Stimulated activated CD4-positive, alpha-beta T cell treated with anti-CD3 and anti-CD28 coated beads, Interleukin-2, amount 100 ng/mL, for 4 hours (primary cell): Measurements from ENCODE around the gene NEK8.
A peak's percentile ranks its signal among the peaks of the same experiment; 100 is the strongest.

Experiments
- DNase-seq: peaks from one replicate; pipeline ENCODE4 v3.0.0-alpha.2; 2020; ENCODE audit warnings: low read depth

Gene NEK8

DNA sequence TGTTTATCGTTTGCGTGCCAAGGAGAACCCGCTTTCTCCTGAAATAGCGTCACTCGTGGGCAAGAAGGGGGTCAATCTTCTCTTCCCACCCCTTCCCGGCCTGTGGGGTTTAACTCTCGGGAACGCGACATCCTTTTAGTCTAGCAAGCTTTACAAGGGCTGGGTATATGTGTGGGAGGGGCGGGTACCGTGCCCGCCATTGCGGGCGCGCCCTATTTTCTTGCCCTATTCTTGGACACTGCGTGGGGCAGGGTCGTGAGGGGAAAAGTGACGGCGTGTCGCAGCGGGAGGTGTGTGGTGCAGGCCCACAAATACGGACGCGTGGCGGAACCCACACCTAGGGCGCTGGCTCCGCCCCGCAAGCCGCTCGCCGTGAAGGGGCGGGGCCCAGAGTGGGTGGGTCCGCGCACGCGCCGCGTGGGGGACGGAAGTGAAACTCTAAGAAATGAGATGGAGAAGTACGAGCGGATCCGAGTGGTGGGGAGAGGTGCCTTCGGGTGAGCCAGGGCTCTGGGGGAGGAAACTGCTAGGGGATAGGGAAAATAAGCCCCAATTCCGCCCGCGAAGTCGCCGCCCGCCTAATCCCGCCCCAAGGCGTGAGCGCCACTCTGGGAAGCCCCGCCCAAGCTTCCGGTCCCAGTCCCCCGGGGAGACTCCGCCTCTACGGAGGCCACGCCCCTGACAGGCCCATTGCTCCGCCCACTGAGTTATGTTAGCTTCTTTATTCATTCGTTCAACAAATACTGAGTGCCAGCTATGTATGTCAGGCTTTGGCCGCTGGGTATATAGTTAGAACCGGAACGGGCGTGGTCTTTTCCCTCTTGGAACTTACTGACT, at the start of gene NEK8:
Gene NEK8, plus strand, starts transcription at position 425 of the 837 bp plus-strand sequence. Its CDS starts 26 bp downstream, at position 451.
- peak; percentile 97 for DNase-seq

DNA sequence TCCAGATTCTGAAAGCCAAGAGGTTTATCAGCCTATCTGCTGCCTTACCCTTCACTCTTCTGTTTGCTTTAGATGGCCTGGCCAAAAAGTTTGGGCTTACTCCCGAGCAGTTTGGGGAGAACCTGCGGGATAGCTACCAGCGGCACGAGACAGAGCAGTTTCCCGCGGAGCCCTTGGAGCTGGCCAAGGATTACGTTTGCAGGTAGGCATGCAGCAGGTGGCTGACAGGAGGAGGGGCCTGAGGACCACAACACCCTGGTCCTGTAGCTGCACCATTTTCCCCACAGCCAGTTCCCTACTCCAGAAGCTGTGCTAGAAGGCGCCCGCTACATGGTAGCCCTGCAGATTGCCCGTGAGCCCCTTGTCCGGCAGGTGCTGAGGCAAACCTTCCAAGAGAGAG, 45.9 kb upstream of the NEK8 start:
- no peak for DNase-seq

DNA sequence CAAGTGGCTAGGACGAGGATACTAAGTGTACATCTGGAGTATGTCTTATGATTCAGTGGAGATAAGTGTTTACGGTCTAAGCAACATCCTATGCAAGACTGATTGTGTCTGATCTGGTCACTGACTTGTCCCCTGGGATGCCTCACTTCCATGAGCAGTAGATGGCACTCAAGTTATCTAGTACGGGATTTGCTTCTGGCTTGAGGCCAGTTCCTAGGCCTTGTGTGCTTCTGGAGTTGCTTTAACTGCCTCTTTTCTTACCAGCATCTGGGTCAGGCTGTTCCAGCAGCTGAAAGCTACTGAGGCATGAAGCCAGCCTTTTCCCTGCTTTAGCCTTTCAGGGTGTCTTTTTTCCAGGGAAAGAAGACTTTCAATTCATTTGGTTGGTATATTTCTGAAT, 43.6 kb upstream of the NEK8 start:
- no peak for DNase-seq

DNA sequence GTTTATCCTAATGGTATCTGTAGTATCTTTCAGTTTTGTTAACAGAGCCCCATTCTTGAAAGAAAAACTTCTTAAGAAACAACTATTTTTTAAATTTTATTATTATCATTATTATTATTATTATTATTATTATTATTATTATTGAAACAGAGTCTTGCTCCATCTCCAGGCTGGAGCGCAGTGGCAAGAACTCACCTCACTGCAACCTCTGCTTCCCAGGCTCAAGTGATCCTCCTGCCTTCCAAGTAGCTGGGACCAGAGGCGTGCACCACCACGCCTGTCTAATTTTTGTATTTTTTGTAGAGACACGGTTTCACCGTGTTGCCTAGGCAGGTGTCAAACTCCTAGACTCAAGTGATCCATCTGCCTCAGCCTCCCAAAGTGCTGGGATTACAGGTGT, 43.2 kb upstream of the NEK8 start:
- no peak for DNase-seq

DNA sequence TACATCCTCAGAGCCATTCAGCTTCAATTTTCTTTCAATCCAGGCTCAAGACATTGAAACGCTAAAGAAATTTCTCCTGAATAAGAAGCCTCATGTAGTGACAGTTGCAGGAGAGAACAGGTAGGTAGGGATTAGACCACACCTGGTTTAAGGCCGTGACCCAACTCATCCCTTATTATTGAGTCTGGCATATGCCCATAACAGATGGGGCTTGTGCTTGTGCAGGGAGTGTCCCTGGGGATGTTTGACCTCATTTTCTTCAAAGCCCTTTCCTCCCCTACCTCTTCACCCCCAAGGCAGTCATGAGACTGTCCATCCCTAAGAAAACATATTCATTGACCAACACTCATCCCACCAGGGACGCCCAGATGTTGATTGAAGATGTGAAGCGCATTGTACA, 42.3 kb upstream of the NEK8 start:
- no peak for DNase-seq

DNA sequence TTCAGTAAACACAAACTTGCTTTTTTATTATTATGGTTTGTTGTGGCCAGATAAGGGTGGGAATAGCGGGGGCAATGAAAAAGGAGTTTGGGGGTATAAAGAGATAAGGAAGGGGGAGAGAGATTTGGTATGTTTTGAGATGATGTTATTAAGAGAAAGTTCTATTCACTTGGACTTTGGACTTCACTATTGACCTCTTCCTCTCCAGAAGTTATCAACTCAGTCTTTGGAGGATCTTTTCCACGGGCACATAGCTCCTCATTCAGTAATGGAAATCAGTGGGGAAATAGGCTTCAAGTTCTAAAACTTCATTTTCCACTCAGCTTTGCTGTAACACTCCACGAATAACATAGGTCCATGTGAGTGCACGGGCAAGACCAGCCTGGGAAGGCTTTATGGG, 40.1 kb upstream of the NEK8 start:
- no peak for DNase-seq

DNA sequence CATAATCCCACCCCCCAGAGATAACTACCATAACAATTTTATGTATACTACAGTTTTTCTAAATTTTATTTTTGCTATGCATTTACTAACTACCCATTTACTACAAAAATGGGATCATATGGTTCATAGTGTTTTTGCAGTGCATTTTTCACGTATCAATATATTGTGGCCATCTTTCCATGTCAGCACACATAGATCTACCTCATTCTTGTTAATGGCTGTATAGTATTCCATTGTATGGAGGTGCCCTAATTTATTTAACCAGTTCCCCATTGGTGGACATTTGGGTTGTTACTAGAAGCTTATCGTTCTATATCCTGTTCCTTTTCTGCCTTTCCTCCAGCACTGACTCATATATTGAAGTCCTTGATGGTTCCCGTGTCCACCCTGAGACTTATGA, 39.6 kb upstream of the NEK8 start:
- DNase-seq, result no peak

DNA sequence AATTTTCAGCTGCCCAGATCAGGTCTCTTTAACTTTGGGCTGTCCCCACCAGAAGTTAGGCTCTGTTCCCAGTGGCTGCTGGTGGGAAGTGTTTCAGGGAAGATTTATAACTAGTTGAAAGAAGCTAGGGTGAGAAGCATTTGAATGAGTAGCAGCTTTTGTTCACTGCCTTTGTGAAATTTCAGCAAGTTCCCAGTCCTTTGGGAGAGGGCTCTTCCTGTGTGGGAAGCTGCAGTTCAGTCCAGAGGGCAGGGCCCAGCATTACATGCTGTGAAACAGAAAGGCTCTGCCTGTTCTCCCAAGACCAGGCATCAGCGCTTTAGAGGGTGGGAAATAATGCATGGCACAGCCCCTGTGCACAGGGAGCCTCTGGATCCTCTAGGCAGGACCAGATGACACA, 34.7 kb upstream of the NEK8 start:
- no peak for DNase-seq

DNA sequence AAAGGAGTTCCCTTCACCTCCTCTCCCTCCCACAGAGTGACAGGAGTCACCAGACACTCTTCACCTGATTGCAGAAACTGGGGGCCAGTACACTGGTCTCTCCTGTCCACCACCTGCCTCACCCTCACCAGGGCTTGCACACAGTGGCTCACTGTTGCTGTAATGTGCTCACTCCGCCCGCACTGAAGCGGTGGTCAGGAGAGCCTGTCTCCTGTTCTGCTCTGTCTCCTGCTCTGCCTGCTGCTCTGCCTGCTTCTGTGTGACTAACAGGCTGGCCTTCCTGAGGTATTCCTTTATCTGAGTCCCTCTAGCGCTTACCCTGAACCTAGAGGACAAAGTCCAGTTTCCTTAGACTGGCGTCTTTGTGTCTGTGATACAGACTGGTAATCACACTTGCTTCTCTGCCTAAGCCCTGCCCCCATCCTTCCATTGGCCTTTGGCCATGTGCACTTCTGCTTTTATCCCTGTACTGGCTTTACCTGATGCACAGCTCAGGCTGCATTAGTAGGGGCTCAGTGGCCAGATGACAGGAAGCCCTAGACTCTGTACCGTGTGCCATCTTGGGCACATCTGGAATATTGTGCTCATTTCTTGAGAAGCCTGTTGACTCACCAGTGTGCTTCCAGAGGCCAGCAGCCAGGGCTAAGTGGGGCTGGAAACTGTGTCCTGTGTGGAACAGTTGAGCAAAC, 30.2 kb upstream of the NEK8 start:
- no peak for DNase-seq

DNA sequence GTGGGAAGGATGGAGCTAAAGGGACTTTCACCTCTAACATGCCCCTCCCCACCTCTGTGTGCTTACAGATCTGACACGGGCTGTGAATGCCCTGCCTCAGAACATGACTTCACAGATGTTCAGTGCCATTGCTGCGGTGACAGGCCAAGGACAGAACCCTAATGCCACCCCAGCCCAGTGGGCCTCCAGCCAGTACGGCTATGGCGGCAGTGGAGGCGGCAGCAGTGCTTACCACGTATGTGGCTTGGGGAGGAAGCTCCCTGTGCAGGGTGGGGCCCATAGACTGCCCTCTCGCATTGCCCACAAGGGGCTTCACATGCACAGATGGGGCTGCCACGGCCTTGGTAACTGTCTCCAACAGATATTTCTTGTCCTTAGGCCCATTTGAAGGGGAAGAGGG, 28.3 kb upstream of the NEK8 start:
- DNase-seq, result no peak

DNA sequence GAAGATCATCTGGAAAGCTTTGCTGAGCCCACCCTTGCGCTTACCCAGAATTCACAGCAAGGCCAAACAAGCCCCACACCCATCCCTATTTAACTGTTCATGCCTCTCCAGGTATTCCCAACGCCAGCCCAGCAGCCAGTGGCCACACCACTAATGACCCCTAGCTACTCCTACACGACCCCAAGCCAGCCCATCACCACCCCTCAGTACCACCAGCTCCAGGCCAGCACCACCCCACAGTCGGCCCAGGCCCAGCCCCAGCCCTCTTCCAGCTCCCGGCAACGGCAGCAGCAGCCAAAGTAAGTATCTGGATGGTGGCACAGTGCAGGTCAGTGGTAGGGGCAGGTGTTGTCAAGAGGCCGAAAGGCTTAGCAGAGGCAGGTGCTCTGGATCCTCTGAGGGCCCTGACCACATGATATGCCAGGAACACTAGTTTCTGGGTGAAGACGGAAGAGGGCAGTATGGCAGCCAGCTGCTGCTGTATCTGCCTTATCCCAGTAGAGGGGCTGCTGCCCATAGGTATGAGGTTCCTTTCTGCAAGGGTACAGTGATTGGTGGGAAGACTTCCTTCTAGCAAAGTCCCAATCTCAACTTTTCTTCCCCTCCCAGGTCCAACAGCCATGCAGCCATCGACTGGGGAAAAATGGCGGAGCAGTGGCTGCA, 27.6 kb upstream of the NEK8 start:
- DNase-seq, result no peak

DNA sequence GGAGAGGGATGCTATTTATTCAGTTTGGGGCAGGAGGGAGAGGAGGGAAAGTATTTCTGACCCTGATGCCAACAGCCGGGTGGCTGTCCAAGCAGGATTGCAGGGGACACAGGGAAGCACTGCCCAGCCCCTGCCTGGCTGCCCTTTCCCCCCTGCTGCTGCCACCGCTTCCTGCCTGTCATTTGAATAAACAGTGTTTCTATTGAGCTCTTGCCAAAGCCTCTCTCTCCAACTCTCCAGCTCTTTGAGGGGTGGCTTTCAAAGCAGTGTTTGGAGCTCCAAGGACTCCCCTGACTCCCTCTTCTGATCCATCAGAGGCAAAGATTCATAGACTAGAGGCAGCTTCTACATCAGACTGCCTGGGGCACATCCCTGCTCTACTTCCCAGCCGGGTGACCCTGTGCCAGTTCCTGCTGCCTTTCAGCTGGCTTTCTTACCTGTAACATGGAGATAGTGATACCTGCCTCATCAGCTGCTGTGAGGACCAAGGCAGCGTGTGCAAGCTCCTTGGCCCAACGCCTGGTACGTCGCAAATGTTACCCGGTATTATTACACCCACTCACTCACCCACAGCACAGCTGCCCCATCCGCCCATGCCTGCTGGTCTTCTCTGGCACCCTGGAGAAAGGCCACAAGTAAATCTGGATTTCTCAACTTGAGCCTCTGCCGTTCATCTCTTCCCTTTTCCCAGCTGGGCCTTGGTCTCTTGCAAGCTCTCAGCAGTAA, 26.4 kb upstream of the NEK8 start:
- DNase-seq, result no peak

DNA sequence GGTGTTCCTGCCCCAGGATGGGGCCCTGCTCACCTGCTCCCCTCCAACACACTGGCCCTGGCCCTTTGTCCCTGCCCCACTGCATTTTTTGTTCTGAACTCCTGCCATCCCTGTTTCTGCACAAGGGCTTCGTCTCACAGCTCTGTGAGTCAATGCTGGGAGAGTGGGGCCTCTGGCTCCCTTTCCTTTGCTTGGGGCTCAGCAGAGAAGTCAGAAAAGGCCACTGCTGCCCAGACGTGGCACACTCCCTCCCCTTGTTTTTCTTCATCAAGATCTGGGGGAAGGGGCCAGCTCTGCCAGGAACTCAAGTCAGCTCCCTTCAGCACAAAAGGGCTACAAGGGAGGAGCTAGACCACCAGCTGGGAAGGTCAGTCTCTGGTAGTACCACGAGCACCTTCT, 25.8 kb upstream of the NEK8 start:
- no peak for DNase-seq

DNA sequence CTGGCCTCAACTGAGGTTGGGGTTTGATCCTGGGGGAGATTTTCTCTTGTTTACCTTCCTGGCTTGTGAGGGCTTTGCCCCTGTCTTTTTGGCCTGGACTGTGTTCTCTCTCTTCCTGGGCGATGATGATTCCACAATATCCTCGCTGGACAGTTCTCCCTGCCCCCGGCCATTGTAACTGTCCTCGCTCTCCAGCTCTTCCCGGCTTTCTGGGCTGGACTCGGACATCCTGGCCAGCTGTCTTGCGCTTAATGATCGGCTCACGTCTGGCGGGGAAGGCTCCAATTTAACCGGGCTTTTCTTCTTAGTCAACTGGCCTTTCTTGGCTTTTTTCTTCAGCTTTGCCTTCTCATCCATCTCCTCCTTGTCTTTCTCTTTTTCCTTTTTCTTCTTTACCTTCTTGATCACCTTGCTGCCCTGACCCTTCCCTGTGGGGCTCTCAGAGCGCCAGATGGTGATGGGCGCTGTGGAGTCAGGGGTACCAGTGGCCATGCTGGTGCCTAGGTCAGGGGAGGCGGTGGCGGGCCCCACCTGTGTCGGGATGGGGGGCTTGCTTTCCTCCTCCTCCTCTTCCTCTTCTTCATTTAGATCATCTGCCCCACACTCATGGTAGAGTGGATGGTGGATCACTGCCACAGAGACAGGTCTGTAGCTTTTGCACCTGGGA, 24.9 kb upstream of the NEK8 start:
- DNase-seq, result no peak

DNA sequence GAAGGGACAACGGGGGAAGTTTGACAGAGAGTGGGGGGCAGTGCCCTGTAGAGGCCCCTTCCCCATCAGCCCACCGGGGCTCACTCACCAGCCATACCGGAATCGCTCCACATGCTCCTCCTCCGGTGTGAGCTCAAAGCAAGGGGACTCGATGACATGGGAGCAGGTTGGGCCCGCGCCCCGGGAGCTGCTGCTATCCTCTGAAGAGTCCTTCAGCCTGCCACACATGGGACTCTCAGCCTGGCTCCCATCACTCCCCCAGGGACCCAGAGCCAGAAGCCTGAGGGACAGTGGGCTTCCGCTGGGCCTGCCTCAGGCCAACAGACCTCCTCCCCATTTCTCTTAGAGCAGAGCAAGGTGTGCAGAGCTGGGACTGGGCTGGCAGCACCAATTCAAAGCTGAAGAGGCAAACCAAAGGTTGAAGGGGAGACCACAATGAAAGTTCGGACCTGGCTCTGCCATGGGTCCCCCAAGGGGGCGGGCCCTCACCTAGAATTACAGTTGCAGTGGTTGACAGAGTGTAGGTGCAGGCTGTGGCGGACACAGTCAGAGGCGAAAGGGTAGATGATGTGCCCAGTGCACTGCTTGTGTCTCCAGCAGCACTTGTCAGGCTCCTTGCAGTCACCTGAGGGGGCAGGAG, 24.2 kb upstream of the NEK8 start:
- DNase-seq, result no peak

DNA sequence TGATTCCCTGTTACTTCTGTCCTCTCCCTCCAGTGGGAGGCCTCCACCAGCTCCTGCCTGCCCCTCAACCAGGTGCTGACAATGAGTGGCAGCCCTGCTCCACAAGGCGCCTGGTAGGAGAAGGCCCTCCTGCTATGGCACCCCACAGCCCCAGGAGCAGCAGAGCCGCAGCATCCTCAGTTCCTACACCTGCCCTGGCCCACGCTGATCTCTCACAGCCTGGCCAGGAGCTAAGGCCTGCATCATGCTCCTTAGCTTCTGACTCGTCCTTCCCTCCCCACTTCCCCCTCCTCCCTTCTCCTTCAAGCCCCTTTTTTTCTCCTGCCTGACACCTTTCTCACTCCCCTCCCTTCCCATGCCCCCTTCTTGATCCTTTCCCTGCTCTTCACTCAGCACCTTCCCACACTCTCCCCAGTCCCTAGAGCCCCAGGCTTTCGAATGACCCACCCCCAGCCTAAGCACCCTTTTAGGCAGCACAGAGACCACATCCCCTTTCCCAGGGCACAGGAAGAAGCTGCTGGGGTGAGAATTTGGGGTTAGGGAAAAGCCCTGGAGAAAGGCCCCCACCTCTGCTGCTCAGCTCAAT, 23.4 kb upstream of the NEK8 start:
- DNase-seq, result no peak

DNA sequence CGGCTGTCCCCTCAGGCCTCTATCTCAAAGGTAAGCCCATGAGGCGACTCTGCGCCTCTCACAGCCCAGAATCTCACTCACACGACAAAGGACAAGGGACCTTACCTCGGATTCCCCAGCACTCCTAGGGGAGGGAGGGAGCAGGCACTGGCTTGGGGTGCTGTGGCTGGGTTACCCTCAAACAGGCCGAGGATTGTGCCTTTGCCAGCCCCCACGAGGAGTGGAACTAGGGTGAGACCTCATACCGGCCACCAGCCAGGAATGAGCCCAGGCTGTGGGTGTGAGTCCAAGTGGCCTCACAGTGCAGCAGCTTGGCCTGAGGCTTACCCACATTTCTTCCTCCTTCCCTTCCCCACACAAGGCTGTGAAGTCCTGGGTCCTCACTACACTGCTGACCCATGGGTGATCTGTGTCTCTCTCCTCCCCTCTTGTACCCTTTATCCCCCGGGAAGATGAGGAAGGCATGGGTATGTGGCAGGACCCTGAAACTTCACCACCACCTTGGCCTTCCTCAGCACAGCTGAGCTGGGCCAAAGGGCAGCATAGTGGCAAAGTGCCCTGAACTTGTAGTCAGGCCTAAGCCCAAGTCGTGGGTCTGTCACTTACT, 22.8 kb upstream of the NEK8 start:
- DNase-seq, result no peak

DNA sequence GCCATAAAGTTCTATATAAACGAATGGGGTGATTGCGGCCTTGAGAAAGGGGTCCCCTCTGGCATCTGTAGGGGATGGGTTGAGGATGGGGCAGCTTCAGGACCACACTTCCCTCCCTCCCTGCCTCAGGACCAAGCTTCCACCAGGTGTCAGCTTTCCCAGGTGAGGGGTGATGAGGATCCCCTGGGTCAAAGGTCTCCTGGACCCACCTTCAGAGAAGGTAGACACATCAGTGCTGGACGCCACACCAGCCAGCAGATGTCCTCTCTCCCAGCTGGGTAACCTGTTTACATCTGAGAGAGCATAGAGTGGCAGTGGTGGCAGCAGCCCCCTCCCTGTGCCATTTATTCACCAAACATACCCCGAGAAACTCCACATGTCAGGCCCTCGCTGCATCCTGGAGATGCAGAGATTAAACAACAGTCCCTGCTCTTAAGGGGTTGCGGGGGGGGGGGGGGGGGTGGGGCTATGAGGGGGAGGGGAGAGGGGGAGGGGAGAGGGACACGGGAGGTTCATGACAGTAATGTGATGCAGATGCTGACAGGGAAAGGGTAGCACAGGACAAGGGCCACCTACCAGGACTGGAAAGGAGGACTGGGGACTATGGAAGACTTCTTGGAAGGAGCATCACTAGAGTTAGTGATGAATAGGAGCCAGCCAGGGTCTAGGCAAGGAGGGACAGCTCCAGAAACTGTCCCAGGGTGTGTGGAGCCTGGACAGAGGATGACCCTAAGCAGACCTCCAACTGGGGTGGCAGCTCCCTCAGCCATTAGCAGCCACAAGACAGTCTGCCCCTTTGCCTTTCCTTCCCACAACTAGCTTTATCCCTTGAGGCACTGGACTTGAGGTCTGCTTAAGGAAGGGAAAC, 21.9 kb upstream of the NEK8 start:
- DNase-seq, result no peak

DNA sequence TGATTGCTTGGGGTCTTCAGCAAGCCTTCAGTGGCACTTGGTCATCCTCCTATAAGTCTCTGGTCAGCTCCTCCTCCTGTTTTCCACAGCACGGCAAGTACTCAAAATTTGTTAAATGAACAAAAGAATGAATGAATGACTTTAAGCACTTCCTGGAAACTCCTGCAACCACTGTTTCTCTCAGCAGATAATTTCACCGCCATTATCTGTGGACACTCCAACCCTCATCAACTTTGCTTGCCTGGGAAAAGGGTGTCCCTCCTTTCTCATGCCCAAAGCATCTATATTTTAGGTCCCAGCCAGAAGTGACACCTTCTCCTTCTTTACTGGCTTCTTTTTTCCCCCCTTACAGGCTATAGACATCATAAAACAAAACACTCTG, 21.3 kb upstream of the NEK8 start:
- DNase-seq, result no peak
